K562 (cell line): ENCODE results near the gene SLC39A3. TPM values are rescaled to one million over a fixed set of nuclear protein-coding genes. Genes with fewer than 3 reads are reported as not detected.

Experiments
- CBX5 ChIP-seq: IDR thresholded peaks from 2 replicates; pipeline ENCODE4 v1.6.1; 2014; ENCODE audit warnings: low read depth, borderline replicate concordance
- ELF4 ChIP-seq: fragments of 450-650 bp; formaldehyde crosslinking; IDR thresholded peaks from 2 replicates; pipeline ENCODE4 v1.4.0; 2022; ENCODE audit warnings: missing genetic modification characterization
- ETS2 ChIP-seq: IDR thresholded peaks from 2 replicates; pipeline ENCODE4 v1.6.1; 2016; ENCODE audit warnings: borderline replicate concordance, missing genetic modification characterization, mild to moderate bottlenecking, moderate library complexity, missing compliant biosample characterization; ENCODE audit not compliant: poor library complexity, severe bottlenecking
- MCM7 ChIP-seq, 2 experiments: fragments of 450-650 bp; IDR thresholded peaks; 2 replicates each; pipeline ENCODE4 v1.6.1; 2016 to 2018
- PTTG1 ChIP-seq: fragments of 450-650 bp; IDR thresholded peaks from 2 replicates; pipeline ENCODE4 v1.6.1; 2016; ENCODE audit warnings: low read depth, mild to moderate bottlenecking, missing genetic modification characterization, missing compliant biosample characterization
- SETDB1 ChIP-seq: IDR thresholded peaks from one replicate; pipeline ENCODE4 v1.6.1; 2012; ENCODE audit warnings: low read length, control low read depth, inconsistent platforms
- SMARCC2 ChIP-seq: fragments of 450-650 bp; IDR thresholded peaks from 2 replicates; pipeline ENCODE4 v1.6.1; 2017; ENCODE audit warnings: antibody characterized with exemption, moderate library complexity, mild to moderate bottlenecking, low read depth
- TRIM28 ChIP-seq: fragments of 450-650 bp; IDR thresholded peaks from 2 replicates; pipeline ENCODE4 v1.6.1; 2017
- ZNF57 ChIP-seq: fragments of 450-650 bp; formaldehyde crosslinking; IDR thresholded peaks from 2 replicates; pipeline ENCODE4 v1.4.0; 2020; ENCODE audit warnings: mild to moderate bottlenecking, moderate library complexity
- ZNF780A ChIP-seq: fragments of 250-450 bp; sonication (Bioruptor Pico); IDR thresholded peaks from 2 replicates; pipeline ENCODE4 v1.5.0; 2021; ENCODE audit warnings: mild to moderate bottlenecking
- polyA plus RNA-seq, 8 experiments: library from polyadenylated mRNA; depleted of rRNA in 4 of 8; stranded (reverse) in 5 of 8; unstranded in 3 of 8; fragments of >200 nt; fragmentation: Nextera tagmentation in 2 of 8; fragmentation: Illumina TruSeq in 1 of 8; extraction: Ambion mirVana in 2 of 8; extraction: Trizol in 1 of 8; gene quantifications; 2 replicates each; pipeline versions ENCODE4 v1.2.1 to v1.2.3, GENCODE V29; 2011 to 2014; ENCODE audit warnings: inconsistent platforms in 1 of 8, missing spikeins in 1 of 8
- total RNA-seq, 7 experiments: library from RNA; depleted of rRNA in 6 of 7; stranded (reverse); fragments of >200 nt in 6 of 7; fragmentation: Illumina TruSeq in 2 of 7; extraction: Trizol in 2 of 7; gene quantifications; 2 replicates each; pipeline versions ENCODE4 v1.2.1 to v1.2.3, GENCODE V29; 2011 to 2021; ENCODE audit warnings: low replicate concordance in 1 of 7
- TF ChIP-seq, protein P1 (sequence below): fragments of 200-600 bp; sonication (generic); IDR thresholded peaks from one replicate; pipeline ENCODE4 v1.6.1; 2012; ENCODE audit warnings: mild to moderate bottlenecking, low read depth, low read length, inconsistent platforms
- TF ChIP-seq, protein P2 (sequence below): fragments of 250-450 bp; sonication (Bioruptor Pico); IDR thresholded peaks from 2 replicates; pipeline ENCODE4 v1.8.0; 2022; ENCODE audit warnings: inconsistent platforms
- TF ChIP-seq, protein P3 (sequence below): sonication (generic); formaldehyde crosslinking; IDR thresholded peaks from 2 replicates; pipeline ENCODE4 v1.8.0; 2022; ENCODE audit warnings: missing genetic modification reagents, mild to moderate bottlenecking, borderline replicate concordance

The SLC39A3 gene
- total and polyA plus RNA-seq, 9 of the 15 experiments (the other 6 are each of a cell fraction or from before 2014, with no cell fraction given) = 2.3 to 215 (median 127) TPM

- TF ChIP-seq, protein P1, sequence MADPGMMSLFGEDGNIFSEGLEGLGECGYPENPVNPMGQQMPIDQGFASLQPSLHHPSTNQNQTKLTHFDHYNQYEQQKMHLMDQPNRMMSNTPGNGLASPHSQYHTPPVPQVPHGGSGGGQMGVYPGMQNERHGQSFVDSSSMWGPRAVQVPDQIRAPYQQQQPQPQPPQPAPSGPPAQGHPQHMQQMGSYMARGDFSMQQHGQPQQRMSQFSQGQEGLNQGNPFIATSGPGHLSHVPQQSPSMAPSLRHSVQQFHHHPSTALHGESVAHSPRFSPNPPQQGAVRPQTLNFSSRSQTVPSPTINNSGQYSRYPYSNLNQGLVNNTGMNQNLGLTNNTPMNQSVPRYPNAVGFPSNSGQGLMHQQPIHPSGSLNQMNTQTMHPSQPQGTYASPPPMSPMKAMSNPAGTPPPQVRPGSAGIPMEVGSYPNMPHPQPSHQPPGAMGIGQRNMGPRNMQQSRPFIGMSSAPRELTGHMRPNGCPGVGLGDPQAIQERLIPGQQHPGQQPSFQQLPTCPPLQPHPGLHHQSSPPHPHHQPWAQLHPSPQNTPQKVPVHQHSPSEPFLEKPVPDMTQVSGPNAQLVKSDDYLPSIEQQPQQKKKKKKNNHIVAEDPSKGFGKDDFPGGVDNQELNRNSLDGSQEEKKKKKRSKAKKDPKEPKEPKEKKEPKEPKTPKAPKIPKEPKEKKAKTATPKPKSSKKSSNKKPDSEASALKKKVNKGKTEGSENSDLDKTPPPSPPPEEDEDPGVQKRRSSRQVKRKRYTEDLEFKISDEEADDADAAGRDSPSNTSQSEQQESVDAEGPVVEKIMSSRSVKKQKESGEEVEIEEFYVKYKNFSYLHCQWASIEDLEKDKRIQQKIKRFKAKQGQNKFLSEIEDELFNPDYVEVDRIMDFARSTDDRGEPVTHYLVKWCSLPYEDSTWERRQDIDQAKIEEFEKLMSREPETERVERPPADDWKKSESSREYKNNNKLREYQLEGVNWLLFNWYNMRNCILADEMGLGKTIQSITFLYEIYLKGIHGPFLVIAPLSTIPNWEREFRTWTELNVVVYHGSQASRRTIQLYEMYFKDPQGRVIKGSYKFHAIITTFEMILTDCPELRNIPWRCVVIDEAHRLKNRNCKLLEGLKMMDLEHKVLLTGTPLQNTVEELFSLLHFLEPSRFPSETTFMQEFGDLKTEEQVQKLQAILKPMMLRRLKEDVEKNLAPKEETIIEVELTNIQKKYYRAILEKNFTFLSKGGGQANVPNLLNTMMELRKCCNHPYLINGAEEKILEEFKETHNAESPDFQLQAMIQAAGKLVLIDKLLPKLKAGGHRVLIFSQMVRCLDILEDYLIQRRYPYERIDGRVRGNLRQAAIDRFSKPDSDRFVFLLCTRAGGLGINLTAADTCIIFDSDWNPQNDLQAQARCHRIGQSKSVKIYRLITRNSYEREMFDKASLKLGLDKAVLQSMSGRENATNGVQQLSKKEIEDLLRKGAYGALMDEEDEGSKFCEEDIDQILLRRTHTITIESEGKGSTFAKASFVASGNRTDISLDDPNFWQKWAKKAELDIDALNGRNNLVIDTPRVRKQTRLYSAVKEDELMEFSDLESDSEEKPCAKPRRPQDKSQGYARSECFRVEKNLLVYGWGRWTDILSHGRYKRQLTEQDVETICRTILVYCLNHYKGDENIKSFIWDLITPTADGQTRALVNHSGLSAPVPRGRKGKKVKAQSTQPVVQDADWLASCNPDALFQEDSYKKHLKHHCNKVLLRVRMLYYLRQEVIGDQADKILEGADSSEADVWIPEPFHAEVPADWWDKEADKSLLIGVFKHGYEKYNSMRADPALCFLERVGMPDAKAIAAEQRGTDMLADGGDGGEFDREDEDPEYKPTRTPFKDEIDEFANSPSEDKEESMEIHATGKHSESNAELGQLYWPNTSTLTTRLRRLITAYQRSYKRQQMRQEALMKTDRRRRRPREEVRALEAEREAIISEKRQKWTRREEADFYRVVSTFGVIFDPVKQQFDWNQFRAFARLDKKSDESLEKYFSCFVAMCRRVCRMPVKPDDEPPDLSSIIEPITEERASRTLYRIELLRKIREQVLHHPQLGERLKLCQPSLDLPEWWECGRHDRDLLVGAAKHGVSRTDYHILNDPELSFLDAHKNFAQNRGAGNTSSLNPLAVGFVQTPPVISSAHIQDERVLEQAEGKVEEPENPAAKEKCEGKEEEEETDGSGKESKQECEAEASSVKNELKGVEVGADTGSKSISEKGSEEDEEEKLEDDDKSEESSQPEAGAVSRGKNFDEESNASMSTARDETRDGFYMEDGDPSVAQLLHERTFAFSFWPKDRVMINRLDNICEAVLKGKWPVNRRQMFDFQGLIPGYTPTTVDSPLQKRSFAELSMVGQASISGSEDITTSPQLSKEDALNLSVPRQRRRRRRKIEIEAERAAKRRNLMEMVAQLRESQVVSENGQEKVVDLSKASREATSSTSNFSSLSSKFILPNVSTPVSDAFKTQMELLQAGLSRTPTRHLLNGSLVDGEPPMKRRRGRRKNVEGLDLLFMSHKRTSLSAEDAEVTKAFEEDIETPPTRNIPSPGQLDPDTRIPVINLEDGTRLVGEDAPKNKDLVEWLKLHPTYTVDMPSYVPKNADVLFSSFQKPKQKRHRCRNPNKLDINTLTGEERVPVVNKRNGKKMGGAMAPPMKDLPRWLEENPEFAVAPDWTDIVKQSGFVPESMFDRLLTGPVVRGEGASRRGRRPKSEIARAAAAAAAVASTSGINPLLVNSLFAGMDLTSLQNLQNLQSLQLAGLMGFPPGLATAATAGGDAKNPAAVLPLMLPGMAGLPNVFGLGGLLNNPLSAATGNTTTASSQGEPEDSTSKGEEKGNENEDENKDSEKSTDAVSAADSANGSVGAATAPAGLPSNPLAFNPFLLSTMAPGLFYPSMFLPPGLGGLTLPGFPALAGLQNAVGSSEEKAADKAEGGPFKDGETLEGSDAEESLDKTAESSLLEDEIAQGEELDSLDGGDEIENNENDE = no peak
- TF ChIP-seq CBX5 = no peak
- TF ChIP-seq PTTG1 (tag) = no peak
- no peak for TF ChIP-seq ETS2 (tag)
- TF ChIP-seq SMARCC2 = no peak
- TF ChIP-seq ELF4 (CRISPR knock-in tag) = no peak
- TF ChIP-seq, protein P2, sequence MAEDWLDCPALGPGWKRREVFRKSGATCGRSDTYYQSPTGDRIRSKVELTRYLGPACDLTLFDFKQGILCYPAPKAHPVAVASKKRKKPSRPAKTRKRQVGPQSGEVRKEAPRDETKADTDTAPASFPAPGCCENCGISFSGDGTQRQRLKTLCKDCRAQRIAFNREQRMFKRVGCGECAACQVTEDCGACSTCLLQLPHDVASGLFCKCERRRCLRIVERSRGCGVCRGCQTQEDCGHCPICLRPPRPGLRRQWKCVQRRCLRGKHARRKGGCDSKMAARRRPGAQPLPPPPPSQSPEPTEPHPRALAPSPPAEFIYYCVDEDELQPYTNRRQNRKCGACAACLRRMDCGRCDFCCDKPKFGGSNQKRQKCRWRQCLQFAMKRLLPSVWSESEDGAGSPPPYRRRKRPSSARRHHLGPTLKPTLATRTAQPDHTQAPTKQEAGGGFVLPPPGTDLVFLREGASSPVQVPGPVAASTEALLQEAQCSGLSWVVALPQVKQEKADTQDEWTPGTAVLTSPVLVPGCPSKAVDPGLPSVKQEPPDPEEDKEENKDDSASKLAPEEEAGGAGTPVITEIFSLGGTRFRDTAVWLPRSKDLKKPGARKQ (CRISPR knock-in tag) = no peak
- TF ChIP-seq MCM7 (IDR thresholded peaks at IDR 0.05) = no peak
- TF ChIP-seq, protein P3, sequence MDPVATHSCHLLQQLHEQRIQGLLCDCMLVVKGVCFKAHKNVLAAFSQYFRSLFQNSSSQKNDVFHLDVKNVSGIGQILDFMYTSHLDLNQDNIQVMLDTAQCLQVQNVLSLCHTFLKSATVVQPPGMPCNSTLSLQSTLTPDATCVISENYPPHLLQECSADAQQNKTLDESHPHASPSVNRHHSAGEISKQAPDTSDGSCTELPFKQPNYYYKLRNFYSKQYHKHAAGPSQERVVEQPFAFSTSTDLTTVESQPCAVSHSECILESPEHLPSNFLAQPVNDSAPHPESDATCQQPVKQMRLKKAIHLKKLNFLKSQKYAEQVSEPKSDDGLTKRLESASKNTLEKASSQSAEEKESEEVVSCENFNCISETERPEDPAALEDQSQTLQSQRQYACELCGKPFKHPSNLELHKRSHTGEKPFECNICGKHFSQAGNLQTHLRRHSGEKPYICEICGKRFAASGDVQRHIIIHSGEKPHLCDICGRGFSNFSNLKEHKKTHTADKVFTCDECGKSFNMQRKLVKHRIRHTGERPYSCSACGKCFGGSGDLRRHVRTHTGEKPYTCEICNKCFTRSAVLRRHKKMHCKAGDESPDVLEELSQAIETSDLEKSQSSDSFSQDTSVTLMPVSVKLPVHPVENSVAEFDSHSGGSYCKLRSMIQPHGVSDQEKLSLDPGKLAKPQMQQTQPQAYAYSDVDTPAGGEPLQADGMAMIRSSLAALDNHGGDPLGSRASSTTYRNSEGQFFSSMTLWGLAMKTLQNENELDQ (CRISPR knock-in tag) = peak; percentile 95
- TF ChIP-seq SETDB1 = peak; percentile 46
- peak; percentile 36; the same call in 1 of the 2 replicates for TF ChIP-seq TRIM28
- no peak for TF ChIP-seq ZNF57
- TF ChIP-seq ZNF780A (CRISPR knock-in tag) = no peak
Observed at GRCh38 chr19:2739602-2740313, at the start of gene SLC39A3 (continued).
